Panc1 (cell line): ENCODE measurements around the gene VASN. TPM values are rescaled to one million over a fixed set of nuclear protein-coding genes. Genes with fewer than 3 reads are reported as not detected.

Experiments used
- ATAC-seq: fragments of 200-7000 bp; cut with Tn5 transposase; 2 replicates; pipeline ENCODE4 v1.9.1; 2020; ENCODE audit warnings: mild to moderate bottlenecking, moderate library complexity
- BruUV-seq: library from RNA; stranded (reverse); fragments of 400-500 nt; replicated peaks from 2 replicates; lab custom pipeline; 2021; lab: Mats Ljungman, UMichigan
- CTCF ChIA-PET: fragments of 300-600 bp; sonication (Branson Sonifier 250); formaldehyde crosslinking; loops from one replicate; lab custom pipeline; 2022; ENCODE audit warnings: antibody characterized with exemption; lab: Charles Lee
- POLR2A ChIA-PET: fragments of 300-600 bp; sonication (Branson Sonifier 250); formaldehyde crosslinking; loops from one replicate; lab custom pipeline; 2022; ENCODE audit warnings: antibody characterized with exemption; lab: Charles Lee
- DNase-seq: peaks from one replicate; pipeline ENCODE4 v3.0.0-alpha.2; 2010; ENCODE audit warnings: low read depth, low spot score
- H3K27ac ChIP-seq: 2 replicates; pipeline ENCODE4 v1.5.1; 2011; ENCODE audit warnings: mild to moderate bottlenecking, low read length, inconsistent platforms
- H3K27me3 ChIP-seq: fragments of 200-500 bp; sonication (Bioruptor generic); 2 replicates; pipeline ENCODE4 v1.6.0; 2014; ENCODE audit warnings: low read length, inconsistent platforms; ENCODE audit not compliant: control insufficient read depth, insufficient read depth
- H3K36me3 ChIP-seq: fragments of 200-500 bp; sonication (Bioruptor generic); 2 replicates; pipeline ENCODE4 v1.5.1; 2014; ENCODE audit warnings: inconsistent platforms, mild to moderate bottlenecking, low read length, moderate library complexity; ENCODE audit not compliant: control insufficient read depth, insufficient read depth
- H3K4me1 ChIP-seq: 2 replicates; pipeline ENCODE4 v1.5.1; 2011; ENCODE audit warnings: inconsistent platforms, mild to moderate bottlenecking, low read length, moderate library complexity; ENCODE audit not compliant: control insufficient read depth, insufficient read depth
- H3K4me3 ChIP-seq, 2 experiments: 2 replicates each; pipeline ENCODE4 v1.5.1; 2011 to 2012; ENCODE audit warnings: low read depth in 2 of 2, low read length in 2 of 2, mild to moderate bottlenecking in 2 of 2, inconsistent platforms in 1 of 2, moderate library complexity in 1 of 2
- H3K9me3 ChIP-seq: fragments of 200-500 bp; sonication (Bioruptor generic); 2 replicates; pipeline ENCODE4 v1.5.1; 2014; ENCODE audit warnings: low read depth, mild to moderate bottlenecking, inconsistent platforms, low read length, moderate library complexity; ENCODE audit not compliant: control insufficient read depth, insufficient read depth
- CTCF ChIP-seq: fragments of 450-650 bp; IDR thresholded peaks from 2 replicates; pipeline ENCODE4 v1.5.1; 2017; ENCODE audit warnings: mild to moderate bottlenecking
- POLR2AphosphoS5 ChIP-seq: IDR thresholded peaks from 2 replicates; pipeline ENCODE4 v1.6.1; 2012; ENCODE audit warnings: mild to moderate bottlenecking, low read depth, low read length, moderate library complexity
- REST ChIP-seq, 2 experiments: IDR thresholded peaks; 2 replicates each; pipeline ENCODE4 v1.6.1; 2011 to 2012; ENCODE audit warnings: low read depth in 2 of 2, control low read depth in 1 of 2, low read length in 1 of 2, mild to moderate bottlenecking in 1 of 2, moderate library complexity in 1 of 2; ENCODE audit not compliant: insufficient read depth in 1 of 2
- SIN3A ChIP-seq: IDR thresholded peaks from 2 replicates; pipeline ENCODE4 v1.6.1; 2012; ENCODE audit warnings: low read depth, mild to moderate bottlenecking, low read length, moderate library complexity, borderline replicate concordance; ENCODE audit not compliant: insufficient read depth
- TCF7L2 ChIP-seq: IDR thresholded peaks from 2 replicates; pipeline ENCODE4 v1.6.1; 2011; ENCODE audit warnings: mild to moderate bottlenecking, low read depth, low read length, inconsistent platforms
- in situ Hi-C: cut with HindIII; loops from 2 replicates; pipeline ENCODE4 v1.10.0; 2016; ENCODE audit warnings: low sequenced_read_pairs, low pct_unique_long_range_greater_than_20kb
- intact Hi-C: fragments of 100-400 bp; cut with micrococcal nuclease; formaldehyde crosslinking; loops from one replicate; pipeline ENCODE4 v1.10.0; 2022; ENCODE audit not compliant: unreplicated experiment
- total RNA-seq: library from RNA; stranded (reverse); gene quantifications from one replicate; pipeline ENCODE4 v1.2.1, GENCODE V29; 2021; ENCODE audit not compliant: unreplicated experiment

VASN gene
- total RNA-seq, 1 experiment from 2014 or later = 33.5 TPM

GRCh38 chr16:4327386-4328045 is 44.1 kb upstream of the VASN start:
- H3K27me3 ChIP-seq = no peaks in the 10 kb centered on the region
- H3K4me1 ChIP-seq = peaks cover 77% of the 10 kb centered on the region
- TF ChIP-seq TCF7L2 = no peak
- TF ChIP-seq POLR2AphosphoS5 = no peak
- TF ChIP-seq SIN3A = no peak
- TF ChIP-seq REST (IDR thresholded peaks at IDR 0.05; ENCODE audit: insufficient read depth in 1 of 2, low read depth in 2 of 2, low read length in 1 of 2) = no peak
- no peak for TF ChIP-seq CTCF
- peaks cover 2% of the 10 kb centered on the region; the same call in 1 of the 2 replicates for H3K36me3 ChIP-seq
- ATAC-seq (no peak; the same call in 1 of the 2 replicates), DNase-seq (no peak)
- POLR2A ChIA-PET = no interaction called here
- in situ Hi-C loops (no loop called here), intact Hi-C loops (no loop called here)
- H3K4me3 ChIP-seq = peak overlapping the region; percentile 19 to 34; a peak in 3 of 4 replicates
- BruUV-seq = no TSS peak
- CTCF ChIA-PET = interaction anchor here (0.7 to 2.0 kb wide), 5 partner anchors 18 to 74 kb away, joined by 3 to 7 read pairs (median 5); no protein-coding TSS in a partner anchor
- H3K9me3 ChIP-seq = no peaks in the 10 kb centered on the region
- H3K27ac ChIP-seq = peak overlapping the region; percentile 86

GRCh38 chr16:4328046-4328781 is 43.4 kb upstream of the VASN start:
- peaks cover 70% of the 10 kb centered on the region for H3K4me1 ChIP-seq
- DNase-seq (no peak), ATAC-seq (peak; percentile 66)
- in situ Hi-C loops = no loop called here
- CTCF ChIA-PET = interaction anchor here (0.7 to 2.0 kb wide), 5 partner anchors 18 to 74 kb away, joined by 3 to 7 read pairs (median 5); no protein-coding TSS in a partner anchor
- no peaks in the 10 kb centered on the region for H3K9me3 ChIP-seq
- TF ChIP-seq CTCF (peak; percentile 79), SIN3A (no peak), POLR2AphosphoS5 (no peak)
- H3K36me3 ChIP-seq = peaks cover 2% of the 10 kb centered on the region; the same call in 1 of the 2 replicates
- peak overlapping the region; percentile 79 for H3K27ac ChIP-seq
- no TSS peak for BruUV-seq
- POLR2A ChIA-PET = interaction anchor here (1.0 kb wide), 1 partner anchor 9 kb away, joined by 13 read pairs; no protein-coding TSS in a partner anchor
- peak overlapping the region; percentile 19 to 34; a peak in 3 of 4 replicates for H3K4me3 ChIP-seq
- intact Hi-C loops = no loop called here
- H3K27me3 ChIP-seq = no peaks in the 10 kb centered on the region
